HCT116 (cell line): ENCODE results near the gene FBN1. TPM values are rescaled to one million over a fixed set of nuclear protein-coding genes. Genes with fewer than 3 reads are reported as not detected.
A peak's percentile ranks its signal among the peaks of the same experiment; 100 is the strongest.

Source experiments
- ATAC-seq: fragments of 200-7000 bp; cut with Tn5 transposase; 2 replicates; pipeline ENCODE4 v1.9.1; 2020; ENCODE audit warnings: mild to moderate bottlenecking, moderate library complexity
- BruUV-seq: library from RNA; stranded (reverse); fragments of 400-500 nt; replicated peaks from 2 replicates; lab custom pipeline; 2021; lab: Mats Ljungman, UMichigan
- CTCF ChIA-PET: fragments of 300-600 bp; sonication (Branson Sonifier 250); formaldehyde crosslinking; loops from one replicate; lab custom pipeline; 2021; ENCODE audit warnings: antibody characterized with exemption; lab: Charles Lee
- POLR2A ChIA-PET: fragments of 300-600, 350-600 bp; sonication (Branson Sonifier 250); formaldehyde crosslinking; loops from one replicate; lab custom pipeline; 2021; ENCODE audit warnings: antibody characterized with exemption; lab: Charles Lee
- RAD21 ChIA-PET, 2 experiments: fragments of 300-600 bp; sonication (Branson Sonifier 250); formaldehyde crosslinking; loops; one replicate each; lab custom pipeline; 2023; ENCODE audit warnings: low total read pairs in 2 of 2; ENCODE audit not compliant: uncharacterized antibody in 2 of 2, unreplicated experiment in 2 of 2, low non-redundant PET in 1 of 2; lab: Charles Lee
- DNase-seq: peaks from one replicate; pipeline ENCODE4 v3.0.0-alpha.2; 2010; ENCODE audit warnings: low read depth, low spot score
- H2AFZ ChIP-seq: fragments of 200-600 bp; shearing (Covaris generic), sonication (generic); 2 replicates; pipeline ENCODE4 v1.6.1; 2017; ENCODE audit warnings: low read depth, mixed run types, mixed read lengths, antibody characterized with exemption, low read length; ENCODE audit not compliant: poor library complexity, severe bottlenecking
- H3K27ac ChIP-seq: 2 replicates; pipeline ENCODE4 v1.5.1; 2012; ENCODE audit warnings: low read depth, low read length
- H3K27me3 ChIP-seq: fragments of 200-600 bp; sonication (generic); 2 replicates; pipeline ENCODE4 v1.6.1; 2016; ENCODE audit warnings: mixed run types, low read length, mixed read lengths; ENCODE audit not compliant: insufficient read depth
- H3K36me3 ChIP-seq, 2 experiments: fragments of 200-500 bp in 1 of 2; fragments of 200-600 bp in 1 of 2; sonication (Bioruptor generic) in 1 of 2; sonication (generic) in 1 of 2; 2 replicates each; pipeline versions ENCODE4 v1.5.1 to v1.6.1; 2014 to 2016; ENCODE audit warnings: low read length in 2 of 2, inconsistent platforms in 1 of 2, mixed read lengths in 1 of 2, mixed run types in 1 of 2; ENCODE audit not compliant: insufficient read depth in 2 of 2, control insufficient read depth in 1 of 2
- H3K4me1 ChIP-seq, 2 experiments: fragments of 200-600 bp in 1 of 2; sonication (generic) in 1 of 2; 2 replicates each; pipeline versions ENCODE4 v1.5.1 to v1.6.1; 2012 to 2017; ENCODE audit warnings: low read length in 2 of 2, inconsistent platforms in 1 of 2, mild to moderate bottlenecking in 1 of 2, mixed read lengths in 1 of 2, mixed run types in 1 of 2, moderate library complexity in 1 of 2; ENCODE audit not compliant: insufficient read depth in 2 of 2, control insufficient read depth in 1 of 2
- H3K4me2 ChIP-seq: fragments of 200-600 bp; sonication (generic); 2 replicates; pipeline ENCODE4 v1.6.1; 2017; ENCODE audit warnings: mixed run types, low read length, mixed read lengths
- H3K4me3 ChIP-seq, 2 experiments: fragments of 200-600 bp in 1 of 2; sonication (generic) in 1 of 2; replicated peaks in 1 of 2; 2 replicates each; pipeline ENCODE4 v1.5.1; 2011 to 2016; ENCODE audit warnings: low read length in 2 of 2, control low read depth in 1 of 2, low read depth in 1 of 2, mild to moderate bottlenecking in 1 of 2, mixed read lengths in 1 of 2, mixed run types in 1 of 2
- H3K79me2 ChIP-seq: fragments of 200-600 bp; sonication (generic); 2 replicates; pipeline ENCODE4 v1.6.1; 2017; ENCODE audit warnings: mild to moderate bottlenecking, mixed run types, low read length, moderate library complexity, mixed read lengths; ENCODE audit not compliant: insufficient read depth
- H3K9ac ChIP-seq: fragments of 200-600 bp; sonication (generic); 2 replicates; pipeline ENCODE4 v1.6.1; 2016; ENCODE audit warnings: low read length, mixed read lengths
- H3K9me2 ChIP-seq: fragments of 200-600 bp; sonication (generic), shearing (Covaris generic); 2 replicates; pipeline ENCODE4 v1.6.1; 2017; ENCODE audit warnings: mixed run types, mild to moderate bottlenecking, moderate library complexity; ENCODE audit not compliant: insufficient read depth
- H3K9me3 ChIP-seq, 2 experiments: fragments of 200-500 bp in 1 of 2; fragments of 200-600 bp in 1 of 2; sonication (Bioruptor generic) in 1 of 2; sonication (generic) in 1 of 2; 2 replicates each; pipeline ENCODE4 v1.6.1; 2014 to 2017; ENCODE audit warnings: low read length in 2 of 2, mixed read lengths in 2 of 2, inconsistent platforms in 1 of 2, low read depth in 1 of 2, mild to moderate bottlenecking in 1 of 2, mixed run types in 1 of 2, moderate library complexity in 1 of 2; ENCODE audit not compliant: control insufficient read depth in 1 of 2, insufficient read depth in 1 of 2
- H4K20me1 ChIP-seq: fragments of 200-600 bp; sonication (generic), shearing (Covaris generic); 2 replicates; pipeline ENCODE4 v1.6.1; 2017; ENCODE audit warnings: mixed run types, mild to moderate bottlenecking, moderate library complexity; ENCODE audit not compliant: insufficient read depth
- CBX3 ChIP-seq: IDR thresholded peaks from 2 replicates; pipeline ENCODE4 v1.6.1; 2012; ENCODE audit warnings: low read depth
- CEBPB ChIP-seq: IDR thresholded peaks from 2 replicates; pipeline ENCODE4 v1.6.1; 2012; ENCODE audit warnings: low read depth
- CTCF ChIP-seq, 3 experiments: fragments of 200-600 bp in 1 of 3; sonication (generic) in 1 of 3; IDR thresholded peaks in 2 of 3; conservative IDR thresholded peaks in 1 of 3; 2 replicates each; pipeline ENCODE4 v1.5.1; 2012 to 2017; ENCODE audit warnings: low read depth in 2 of 3, low read length in 2 of 3, antibody characterized with exemption in 1 of 3, borderline replicate concordance in 1 of 3, control low read depth in 1 of 3, mild to moderate bottlenecking in 1 of 3, mixed read lengths in 1 of 3, mixed run types in 1 of 3, moderate library complexity in 1 of 3; ENCODE audit not compliant: insufficient read depth in 1 of 3
- EZH2 ChIP-seq: fragments of 200-600 bp; sonication (generic); IDR thresholded peaks from 2 replicates; pipeline ENCODE4 v1.6.1; 2017; ENCODE audit warnings: antibody characterized with exemption, mixed run types
- FOSL1 ChIP-seq: IDR thresholded peaks from 2 replicates; pipeline ENCODE4 v1.6.1; 2012; ENCODE audit warnings: low read depth
- JUND ChIP-seq: IDR thresholded peaks from 2 replicates; pipeline ENCODE4 v1.6.1; 2012
- POLR2A ChIP-seq: IDR thresholded peaks from 2 replicates; pipeline ENCODE4 v1.7.0; 2011; ENCODE audit warnings: borderline replicate concordance; ENCODE audit not compliant: insufficient read depth, insufficient read length; ENCODE audit errors: extremely low read depth
- POLR2AphosphoS5 ChIP-seq: IDR thresholded peaks from 2 replicates; pipeline ENCODE4 v1.6.1; 2011; ENCODE audit warnings: mild to moderate bottlenecking, low read depth, low read length, moderate library complexity
- RAD21 ChIP-seq: IDR thresholded peaks from 2 replicates; pipeline ENCODE4 v1.6.1; 2012; ENCODE audit warnings: low read depth, mild to moderate bottlenecking
- REST ChIP-seq: IDR thresholded peaks from 2 replicates; pipeline ENCODE4 v1.6.1; 2012; ENCODE audit warnings: low read depth
- SIN3A ChIP-seq: IDR thresholded peaks from 2 replicates; pipeline ENCODE4 v1.6.1; 2012; ENCODE audit warnings: low read depth
- SP1 ChIP-seq: IDR thresholded peaks from 2 replicates; pipeline ENCODE4 v1.6.1; 2012; ENCODE audit warnings: low read depth
- TCF7L2 ChIP-seq: IDR thresholded peaks from 2 replicates; pipeline ENCODE4 v1.7.0; 2011; ENCODE audit warnings: borderline replicate concordance, inconsistent platforms; ENCODE audit not compliant: insufficient read depth, insufficient read length; ENCODE audit errors: extremely low read depth
- ZFX ChIP-seq: fragments of 450-650 bp; IDR thresholded peaks from 2 replicates; pipeline ENCODE4 v1.6.1; 2017
- intact Hi-C: fragments of 100-400 bp; cut with micrococcal nuclease; formaldehyde crosslinking; loops from 2 replicates; pipeline ENCODE4 v1.10.0; 2022
- total RNA-seq: library from RNA; stranded (reverse); gene quantifications from one replicate; pipeline ENCODE4 v1.2.1, GENCODE V29; 2021; ENCODE audit not compliant: unreplicated experiment

FBN1 gene
- total RNA-seq, 1 experiment from 2014 or later: 1.7 TPM

- TF ChIP-seq POLR2A: no peak
- no peak for TF ChIP-seq SP1
- TF ChIP-seq CTCF (IDR thresholded peaks at IDR 0.05 in 2 of 3, conservative IDR thresholded peaks at IDR 0.05 in 1 of 3; ENCODE audit: borderline replicate concordance in 1 of 3, insufficient read depth in 1 of 3, low read depth in 2 of 3, low read length in 2 of 3): no peak
- no peak for TF ChIP-seq JUND
- no peak for TF ChIP-seq RAD21
- no peak for TF ChIP-seq FOSL1
- no peak for TF ChIP-seq POLR2AphosphoS5
- no peak for TF ChIP-seq CBX3
- no peak for TF ChIP-seq ZFX
- no peak for TF ChIP-seq CEBPB
Measured at GRCh38 chr15:48642795-48643194, 2.7 kb downstream of the FBN1 start (continued).

- intact Hi-C loops: no loop called here
- Histone ChIP-seq H3K27ac (no peak overlapping the region), H3K4me2 (no peak overlapping the region), H3K9me2 (no peaks in the 10 kb centered on the region), H3K4me3 (no peak overlapping the region), H3K36me3 (no peaks in the 10 kb centered on the region), H2AFZ (no peak overlapping the region), H3K4me1 (no peaks in the 10 kb centered on the region; a peak in 1 of 4 replicates), H4K20me1 (no peaks in the 10 kb centered on the region), H3K9ac (no peak overlapping the region), H3K27me3 (no peaks in the 10 kb centered on the region), H3K79me2 (no peaks in the 10 kb centered on the region), H3K9me3 (no peaks in the 10 kb centered on the region)
- peak; percentile 67 for ATAC-seq
- no TSS peak for BruUV-seq
- ChIA-PET POLR2A (no interaction called here), CTCF (no interaction called here), RAD21 (no interaction called here)
- TF ChIP-seq ZFX (no peak), SIN3A (no peak), RAD21 (peak; percentile 45; the same call in 1 of the 2 replicates), CTCF (IDR thresholded peaks at IDR 0.05 in 2 of 3, conservative IDR thresholded peaks at IDR 0.05 in 1 of 3; ENCODE audit: borderline replicate concordance in 1 of 3, insufficient read depth in 1 of 3, low read depth in 2 of 3, low read length in 2 of 3) (peak in 1 of 3 experiments; percentile 19; a peak in 1 of 6 replicates), EZH2 (no peak), TCF7L2 (no peak), POLR2A (no peak), REST (no peak)
- no peak for DNase-seq
Measured at GRCh38 chr15:48641416-48641815, 4.1 kb downstream of the FBN1 start.
